ENCODE measurements around the gene THAP2.
A peak's percentile ranks its signal among the peaks of the same experiment; 100 is the strongest.

The THAP2 gene

DNA sequence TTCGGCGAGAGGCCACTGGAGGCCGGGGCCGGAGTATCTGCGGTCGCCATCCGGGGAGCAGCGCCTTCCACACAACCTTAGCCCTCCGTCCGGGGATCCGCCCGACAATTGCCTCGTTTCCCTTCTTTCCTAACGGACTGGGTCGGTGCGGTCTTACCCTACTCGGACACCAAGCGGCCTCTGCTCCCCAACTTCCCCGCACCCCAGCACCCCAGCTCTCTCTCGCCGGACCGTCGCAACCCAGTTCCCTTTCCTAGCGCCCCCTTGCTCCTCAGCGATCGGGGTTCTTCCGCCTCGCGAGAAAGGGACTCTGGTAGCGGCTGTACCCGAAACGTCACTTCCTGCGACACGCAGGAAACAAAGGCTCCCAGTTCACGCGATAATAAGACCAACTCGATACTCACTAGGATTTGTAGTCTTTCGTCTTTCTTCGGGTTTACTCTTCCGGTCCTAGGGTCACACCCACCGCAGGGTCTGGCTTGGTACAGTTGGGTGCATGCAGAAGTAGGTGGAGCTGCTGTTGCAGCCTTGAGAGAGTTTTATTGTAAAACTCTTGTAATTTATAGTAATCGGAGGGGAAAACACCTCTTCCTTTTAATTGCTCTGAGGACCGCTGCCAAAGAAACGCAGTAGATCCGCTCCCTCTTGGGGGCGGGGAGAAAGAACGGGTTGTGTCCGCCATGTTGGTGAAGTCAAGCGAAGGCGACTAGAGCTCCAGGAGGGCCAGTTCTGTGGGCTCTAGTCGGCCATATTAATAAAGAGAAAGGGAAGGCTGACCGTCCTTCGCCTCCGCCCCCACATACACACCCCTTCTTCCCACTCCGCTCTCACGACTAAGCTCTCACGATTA lies at the start of gene THAP2, which contains the start of gene ZFC3H1:
THAP2 (plus strand) TSS at position 741 of the 850 bp plus-strand sequence. CDS start 209 bp downstream, outside the sequence.
ZFC3H1 (minus strand) TSS at position 288 of the 850 bp plus-strand sequence; CDS start at position 50, 238 bp downstream.
- DNase-seq (ENCODE audit: low read depth in 2 of 2): peak; percentile 66 to 79

DNA sequence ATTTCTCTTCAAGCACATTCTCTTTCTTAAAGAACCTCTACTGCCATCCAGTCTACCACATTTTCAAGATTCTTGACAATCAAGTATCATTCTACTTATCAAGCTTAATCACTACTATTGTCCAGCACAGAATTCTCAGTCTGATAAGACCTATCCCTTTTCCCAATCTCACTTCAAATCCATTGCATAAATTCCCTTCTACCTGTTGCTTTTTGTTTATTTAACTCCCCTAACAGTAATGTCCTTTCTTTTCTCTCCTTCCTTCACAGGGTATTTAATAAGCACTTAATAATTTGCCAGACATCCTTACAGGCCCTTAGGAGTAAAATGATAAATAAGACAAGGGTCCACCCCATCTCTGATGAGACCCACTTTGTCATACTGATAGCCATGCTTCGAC lies 42.2 kb upstream of the THAP2 start:
- DNase-seq (ENCODE audit: low read depth in 2 of 2): no peak

DNA sequence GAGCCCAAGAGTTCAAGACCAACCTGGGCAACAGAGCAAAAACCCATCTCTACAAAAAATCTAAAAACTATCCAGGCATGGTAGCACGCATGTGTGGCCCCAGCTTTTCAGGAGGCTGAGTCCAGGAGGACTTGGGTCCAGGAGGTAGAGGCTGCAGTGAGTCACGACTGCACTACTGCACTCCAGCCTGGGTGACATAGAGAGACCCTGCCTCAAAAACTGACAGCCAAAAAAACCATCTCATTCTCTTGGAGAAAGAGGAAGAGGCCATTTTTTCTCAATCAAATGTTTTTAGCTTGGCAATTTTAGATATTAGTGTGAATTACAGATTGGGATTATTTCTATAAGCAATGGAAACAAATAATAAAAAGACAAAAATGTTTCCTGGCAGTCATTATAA lies 38.6 kb upstream of the THAP2 start:
- DNase-seq (ENCODE audit: low read depth in 2 of 2): no peak

DNA sequence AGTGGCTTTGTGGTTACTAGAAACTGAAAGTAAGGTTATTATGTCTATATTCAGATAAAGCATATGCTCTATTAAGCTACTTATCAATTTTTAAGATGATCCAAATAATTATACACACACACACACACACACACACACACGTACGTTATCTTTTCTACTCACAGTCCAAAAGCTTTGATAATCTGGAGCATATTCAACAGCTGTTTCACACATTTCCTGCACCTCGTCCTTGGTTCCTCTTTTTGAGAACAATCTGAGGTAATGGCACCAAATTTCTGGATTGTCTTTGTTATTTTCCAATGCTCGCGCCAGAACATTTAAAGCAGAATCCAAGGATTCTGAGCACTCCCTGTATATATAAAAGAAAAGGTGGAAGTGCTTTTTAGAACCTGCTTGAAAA lies 38.0 kb upstream of the THAP2 start:
- DNase-seq (ENCODE audit: low read depth in 2 of 2): no peak

DNA sequence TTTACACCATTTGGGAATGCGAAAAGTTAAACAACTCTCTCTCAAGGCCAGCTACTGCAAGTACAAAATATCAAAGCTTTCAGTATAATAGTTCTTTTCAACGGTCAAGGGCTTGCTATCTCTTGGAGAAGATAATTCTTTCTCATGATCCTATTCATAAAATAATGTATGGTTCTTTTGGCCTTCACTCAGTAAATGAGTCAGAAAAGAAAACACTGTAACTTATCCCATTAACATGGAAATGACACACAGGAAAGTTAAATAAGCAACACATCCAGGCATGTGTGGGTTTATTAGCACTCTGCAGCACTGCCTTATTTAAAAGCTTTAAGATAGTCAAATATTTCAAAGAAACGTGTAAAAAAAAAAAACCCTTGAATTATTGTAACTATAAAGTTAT lies 37.3 kb upstream of the THAP2 start:
- DNase-seq (ENCODE audit: low read depth in 2 of 2): no peak

DNA sequence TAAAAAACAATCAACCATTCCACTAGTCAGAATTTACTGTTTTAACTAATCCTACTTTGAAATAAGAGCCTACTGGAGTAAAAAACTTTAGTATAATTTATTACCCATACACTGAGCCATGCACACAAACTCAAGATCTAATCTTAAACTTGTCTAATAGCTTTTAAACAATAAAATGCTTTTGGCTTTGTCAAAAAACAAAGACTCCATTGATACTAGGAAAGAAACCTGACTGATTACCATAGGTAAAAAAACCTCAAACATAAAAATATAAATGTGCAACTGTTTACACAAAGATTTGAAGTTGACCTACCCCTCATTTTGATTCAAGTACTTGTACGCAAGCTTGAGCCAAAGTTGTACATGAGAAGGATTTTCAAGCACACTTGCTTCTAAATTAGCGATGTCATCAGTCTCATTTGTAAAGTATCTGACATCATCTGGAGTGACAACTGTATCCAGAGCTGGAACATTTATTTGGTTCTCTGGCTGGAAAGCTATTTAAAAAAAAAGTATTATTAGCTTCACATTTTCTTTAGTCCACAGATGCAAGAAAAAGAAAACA lies 36.6 kb upstream of the THAP2 start:
- DNase-seq (ENCODE audit: low read depth in 2 of 2): no peak

DNA sequence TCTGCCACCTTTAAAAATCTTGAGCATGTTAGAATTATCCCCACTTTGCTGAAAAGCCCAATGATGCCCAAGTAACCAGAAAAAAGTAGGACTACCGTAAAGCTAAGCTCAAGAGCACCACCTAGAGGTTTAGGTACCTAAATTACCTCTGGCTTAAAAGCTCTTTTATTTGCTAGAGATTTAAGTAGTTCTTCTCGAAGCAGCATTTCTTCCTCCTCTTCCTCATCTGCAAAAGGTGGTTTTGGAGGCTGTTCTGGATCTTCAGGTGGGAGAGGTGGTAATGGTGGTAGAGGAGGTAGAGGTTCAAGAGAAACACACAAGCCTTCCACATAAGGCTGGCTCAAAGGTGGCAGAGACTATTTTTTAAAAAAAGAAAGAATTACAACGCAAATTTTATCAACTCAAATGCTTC lies 27.4 kb upstream of the THAP2 start:
- no peak for DNase-seq (ENCODE audit: low read depth in 2 of 2)

DNA sequence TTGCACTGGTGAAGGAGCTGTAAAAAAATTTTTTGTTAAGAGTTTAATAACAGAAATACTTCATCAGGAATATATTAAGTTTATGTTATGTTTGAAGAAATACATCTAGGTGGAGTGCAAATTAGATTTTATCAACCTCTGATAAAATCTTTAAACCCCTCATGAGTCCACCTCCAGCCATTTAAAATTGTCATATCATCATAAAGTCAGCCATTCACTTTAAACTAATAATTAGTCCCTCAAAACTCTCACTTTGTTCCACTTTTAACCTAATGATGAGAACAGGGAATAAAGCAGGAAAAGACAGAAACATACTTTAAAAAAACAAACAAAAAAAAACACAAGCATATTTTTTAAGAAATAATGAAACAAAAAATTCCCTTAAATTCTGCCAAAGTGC lies 25.6 kb upstream of the THAP2 start:
- no peak for DNase-seq (ENCODE audit: low read depth in 2 of 2)

DNA sequence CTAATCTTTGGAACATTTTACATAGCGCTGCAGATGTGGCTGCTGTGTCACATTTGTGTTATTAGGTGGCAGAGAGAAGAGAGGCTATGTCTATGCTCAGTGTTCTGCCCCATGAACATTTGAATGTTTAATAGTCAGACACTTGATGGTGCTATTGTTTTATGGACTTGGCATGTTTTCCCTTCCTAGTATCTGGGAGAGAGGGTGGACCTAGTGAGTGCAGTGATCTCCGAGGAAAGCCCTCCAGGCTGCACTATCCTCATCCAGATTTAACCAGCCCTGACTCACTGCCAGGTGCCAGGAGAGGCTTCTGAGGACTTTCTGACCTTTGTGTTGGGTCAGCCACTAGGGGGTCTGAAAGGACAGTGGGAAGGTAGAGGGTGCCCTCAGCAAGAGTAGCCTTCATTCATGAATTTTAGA lies 24.8 kb upstream of the THAP2 start:
- DNase-seq (ENCODE audit: low read depth in 2 of 2): no peak

DNA sequence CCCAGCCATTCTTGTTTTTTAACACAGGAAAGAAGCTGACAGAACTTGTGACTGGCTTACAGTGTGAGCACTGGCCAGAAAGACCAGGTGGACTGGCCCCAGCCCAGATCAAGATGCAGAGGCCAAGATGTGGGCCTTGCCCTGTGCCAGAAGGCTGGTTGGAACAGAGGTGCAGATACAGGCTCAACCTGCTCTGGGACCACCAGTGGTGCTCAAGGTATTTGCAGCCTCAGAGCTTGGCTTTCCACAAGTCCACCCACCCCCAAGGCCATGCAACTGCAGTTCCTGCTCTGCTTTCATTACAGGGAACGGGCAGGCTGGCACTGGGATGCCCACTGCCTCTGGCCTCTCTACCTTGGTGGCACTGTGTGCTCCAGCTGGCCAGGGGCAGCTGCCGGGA lies 23.8 kb upstream of the THAP2 start:
- DNase-seq (ENCODE audit: low read depth in 2 of 2): no peak

DNA sequence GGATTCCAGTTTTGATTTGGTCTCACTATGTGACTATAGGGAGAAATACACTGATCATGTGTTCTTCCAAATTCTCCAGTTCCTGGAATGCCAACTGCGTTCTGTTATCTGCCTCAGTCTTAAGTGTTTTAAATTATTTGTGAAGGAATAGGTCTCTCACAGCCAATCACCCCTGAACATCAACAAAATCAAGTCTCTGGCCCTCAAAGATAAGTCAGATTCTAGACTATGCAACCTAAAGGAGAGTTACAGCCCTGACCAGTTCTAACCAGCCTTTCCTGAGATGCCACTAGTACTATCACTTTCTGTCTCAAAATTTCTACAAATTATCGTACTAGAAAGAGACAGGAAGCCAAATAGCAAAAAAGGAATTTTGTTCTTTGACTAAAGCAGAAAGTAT lies 22.7 kb upstream of the THAP2 start:
- no peak for DNase-seq (ENCODE audit: low read depth in 2 of 2)

DNA sequence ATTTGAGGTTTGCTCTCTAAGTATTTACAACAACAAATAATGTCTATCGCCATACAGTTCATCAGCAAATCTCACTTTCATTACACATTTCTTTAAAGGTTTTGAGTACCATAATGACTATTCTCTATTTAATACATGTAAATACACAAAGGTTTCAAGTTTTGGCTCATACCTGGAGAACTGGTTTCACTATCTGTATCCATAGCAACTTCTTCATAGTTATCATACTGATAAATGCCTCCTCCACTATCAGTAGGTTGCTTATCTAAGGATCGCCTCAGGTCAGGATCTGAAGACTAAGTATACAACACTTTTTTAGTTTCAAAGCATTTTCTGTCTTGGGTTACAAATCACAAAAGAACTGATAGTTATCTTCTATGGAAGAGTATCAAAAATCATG lies 21.8 kb upstream of the THAP2 start:
- DNase-seq (ENCODE audit: low read depth in 2 of 2): no peak

DNA sequence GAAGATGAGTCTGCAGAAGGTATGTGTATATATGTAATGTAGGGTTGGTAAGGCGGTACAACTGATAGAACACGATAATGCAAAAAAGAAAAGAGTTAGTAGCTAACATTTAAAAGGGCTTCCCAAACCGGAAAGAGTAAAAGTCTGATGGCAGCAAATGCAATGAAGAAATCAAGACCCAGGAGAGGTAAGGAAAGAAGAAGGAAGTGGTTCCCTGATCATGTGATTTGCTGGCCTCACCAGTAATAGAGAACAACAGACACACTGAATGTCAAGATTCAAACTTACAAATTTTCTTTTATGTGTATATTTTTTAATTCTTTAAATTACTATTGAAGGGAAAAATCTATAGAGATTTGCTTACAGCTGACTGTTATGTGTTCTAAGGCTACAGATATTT lies 18.8 kb upstream of the THAP2 start:
- DNase-seq (ENCODE audit: low read depth in 2 of 2): no peak

DNA sequence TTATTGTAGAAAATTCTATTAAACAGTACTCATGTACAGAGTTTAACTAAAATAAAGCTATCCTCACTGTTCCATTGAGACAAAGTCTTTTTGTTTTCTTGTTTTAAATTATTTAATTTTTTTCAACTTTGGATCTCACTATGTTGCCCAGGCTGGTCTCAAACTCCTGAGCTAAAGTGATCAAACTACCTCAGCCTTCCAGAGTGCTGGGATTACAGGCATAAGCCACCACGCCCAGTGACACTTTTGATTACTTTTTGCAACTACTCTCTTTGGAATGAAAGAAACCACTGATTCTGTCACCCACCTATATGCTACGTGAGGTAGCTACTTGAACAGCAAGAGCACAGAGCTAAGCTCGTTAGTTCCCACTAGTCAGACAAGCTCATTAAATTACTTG lies 17.6 kb upstream of the THAP2 start:
- no peak for DNase-seq (ENCODE audit: low read depth in 2 of 2)

DNA sequence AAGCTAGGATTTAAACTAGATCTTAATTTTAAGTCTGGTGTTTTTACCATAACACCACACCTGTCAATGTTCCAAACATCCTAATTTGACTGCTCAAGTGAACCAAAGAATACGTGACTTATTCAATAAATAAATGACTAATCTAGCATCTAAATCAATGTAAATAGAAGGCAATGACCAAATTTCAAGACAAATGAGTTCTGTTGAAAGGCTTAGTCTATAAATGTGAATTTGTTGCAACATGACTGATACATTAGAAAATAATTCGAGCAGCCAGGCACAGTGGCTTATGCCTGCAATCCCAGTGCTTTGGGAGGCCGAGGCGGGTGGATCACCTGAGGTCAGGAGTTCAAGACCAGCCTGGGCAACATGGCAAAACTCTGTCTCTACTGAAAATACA lies 15.6 kb upstream of the THAP2 start:
- no peak for DNase-seq (ENCODE audit: low read depth in 2 of 2)

DNA sequence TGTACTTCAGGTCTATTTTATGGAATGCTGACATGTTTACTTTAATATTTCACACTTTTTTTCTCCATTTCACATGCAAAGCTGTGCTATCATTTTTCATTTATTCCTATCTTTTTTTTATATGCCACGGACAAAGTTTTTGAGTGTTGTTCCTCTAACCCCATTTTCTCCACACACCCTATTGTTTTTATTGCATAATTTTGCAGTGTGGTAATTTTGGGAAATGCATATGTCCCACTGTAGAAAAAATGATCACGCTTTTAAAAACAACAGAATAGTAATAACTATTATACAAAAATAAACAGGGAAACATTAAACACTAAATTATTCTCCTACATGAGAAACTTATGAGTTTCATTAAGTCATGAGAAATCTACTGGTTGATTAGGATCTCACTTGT lies 14.7 kb upstream of the THAP2 start:
- DNase-seq (ENCODE audit: low read depth in 2 of 2): no peak

DNA sequence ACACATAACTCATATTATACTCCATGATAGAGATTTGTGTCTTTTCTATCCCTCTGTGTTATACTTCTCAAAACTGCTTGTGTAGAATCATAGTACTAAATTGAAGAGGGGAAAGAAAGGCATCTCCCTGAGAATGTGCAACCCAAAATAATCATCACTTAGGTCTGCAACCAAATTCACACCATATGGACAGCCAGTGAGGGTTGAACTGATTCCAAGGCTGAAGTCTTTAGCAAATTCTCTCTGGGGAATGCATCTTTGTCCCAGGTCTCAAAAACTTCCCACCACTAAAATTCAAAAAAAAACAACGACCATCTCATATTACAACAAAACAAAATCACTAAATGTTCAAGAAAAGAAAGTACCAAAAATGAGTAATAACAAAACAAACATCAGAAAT lies 11.4 kb upstream of the THAP2 start:
- DNase-seq (ENCODE audit: low read depth in 2 of 2): no peak

DNA sequence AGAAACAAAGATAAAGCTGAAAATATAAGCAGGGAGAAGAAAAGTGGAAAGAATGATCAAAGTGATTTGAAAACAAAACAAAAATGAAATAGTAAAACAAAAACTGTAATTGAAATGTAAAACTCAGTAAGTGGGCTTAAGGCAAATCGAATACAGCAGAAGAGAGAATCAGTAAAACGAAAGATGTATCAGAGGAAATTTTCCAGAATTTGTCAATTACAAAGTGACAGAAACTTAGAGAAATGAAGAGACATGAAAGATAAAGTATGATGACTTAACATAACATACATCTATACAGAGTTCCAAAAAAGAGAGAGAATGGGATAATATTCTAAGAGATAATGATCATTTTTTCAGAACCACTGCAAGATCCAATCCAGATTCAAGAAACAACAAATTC lies 11.0 kb upstream of the THAP2 start:
- no peak for DNase-seq (ENCODE audit: low read depth in 2 of 2)

DNA sequence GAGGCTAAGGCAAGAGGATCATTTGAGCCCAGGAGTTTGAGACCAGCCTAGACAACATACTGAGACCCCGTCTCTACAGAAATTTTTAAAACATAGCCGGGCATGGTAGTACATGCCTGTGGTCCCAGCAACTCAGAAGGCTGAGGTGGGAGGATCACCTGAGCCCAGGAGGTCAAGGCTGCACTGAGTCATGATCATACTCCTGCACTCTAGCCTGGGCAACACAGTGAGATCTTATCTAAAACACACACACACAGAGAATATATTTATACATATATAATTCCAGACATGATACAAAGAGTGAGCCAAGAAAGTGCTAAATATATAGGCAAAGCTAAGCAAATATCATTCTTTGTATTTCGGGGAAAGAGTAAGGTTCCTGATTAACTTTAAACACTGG lies 9.9 kb upstream of the THAP2 start:
- no peak for DNase-seq (ENCODE audit: low read depth in 2 of 2)

DNA sequence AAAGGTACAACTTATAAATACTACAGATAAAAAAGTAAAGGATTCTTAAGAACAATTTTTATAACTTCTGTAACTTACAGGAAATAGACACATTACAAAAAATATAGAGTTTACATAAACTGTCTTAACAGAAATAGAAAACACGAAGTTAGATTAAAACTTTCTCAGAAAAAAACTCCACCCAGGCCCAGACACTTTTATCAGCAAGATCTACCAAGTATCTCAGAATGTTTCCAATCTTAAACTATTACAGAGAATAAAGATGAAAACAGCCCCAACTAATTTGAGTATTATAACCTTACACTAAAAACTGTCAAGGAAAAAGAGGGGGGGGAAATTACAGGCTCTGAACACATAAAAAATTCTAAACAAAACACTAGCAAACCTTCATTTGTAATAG lies 8.6 kb upstream of the THAP2 start:
- DNase-seq (ENCODE audit: low read depth in 2 of 2): no peak

DNA sequence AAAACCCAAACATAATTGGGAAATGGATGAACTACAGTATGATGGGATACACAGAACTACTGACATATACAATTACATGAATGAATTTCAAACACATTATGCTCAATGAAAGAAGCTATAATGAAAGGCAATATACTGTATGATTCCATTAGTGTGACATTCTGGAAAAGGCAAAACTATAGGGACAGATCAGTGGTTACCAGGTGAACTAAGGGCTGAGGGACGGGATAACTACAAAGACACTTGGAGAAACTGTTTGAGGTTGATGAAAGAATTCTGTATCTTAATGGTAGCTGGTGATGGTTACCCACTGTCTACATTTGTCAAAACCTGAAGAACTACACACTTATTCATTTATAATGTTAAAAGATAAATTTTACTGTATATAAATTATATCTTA lies 8.2 kb upstream of the THAP2 start:
- DNase-seq (ENCODE audit: low read depth in 2 of 2): no peak

DNA sequence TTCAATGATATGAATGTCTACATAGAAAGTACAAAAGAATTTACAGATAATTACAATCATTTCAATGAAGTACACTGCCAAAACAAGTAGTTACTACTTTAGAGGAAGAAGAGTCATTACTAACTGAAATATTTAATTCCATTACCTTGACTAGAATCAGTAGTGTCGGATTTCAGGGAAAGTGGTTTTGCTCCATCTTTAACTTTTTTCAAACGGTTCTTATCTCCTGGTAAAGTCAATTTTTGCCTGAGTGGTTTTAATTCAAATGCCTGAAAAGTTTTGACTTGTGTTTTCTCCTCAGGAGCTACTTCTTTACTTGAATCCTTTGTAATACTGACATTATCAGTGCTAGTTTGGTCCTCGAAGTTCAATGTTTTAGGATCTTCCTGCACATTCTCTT lies 7.4 kb upstream of the THAP2 start:
- DNase-seq (ENCODE audit: low read depth in 2 of 2): no peak

DNA sequence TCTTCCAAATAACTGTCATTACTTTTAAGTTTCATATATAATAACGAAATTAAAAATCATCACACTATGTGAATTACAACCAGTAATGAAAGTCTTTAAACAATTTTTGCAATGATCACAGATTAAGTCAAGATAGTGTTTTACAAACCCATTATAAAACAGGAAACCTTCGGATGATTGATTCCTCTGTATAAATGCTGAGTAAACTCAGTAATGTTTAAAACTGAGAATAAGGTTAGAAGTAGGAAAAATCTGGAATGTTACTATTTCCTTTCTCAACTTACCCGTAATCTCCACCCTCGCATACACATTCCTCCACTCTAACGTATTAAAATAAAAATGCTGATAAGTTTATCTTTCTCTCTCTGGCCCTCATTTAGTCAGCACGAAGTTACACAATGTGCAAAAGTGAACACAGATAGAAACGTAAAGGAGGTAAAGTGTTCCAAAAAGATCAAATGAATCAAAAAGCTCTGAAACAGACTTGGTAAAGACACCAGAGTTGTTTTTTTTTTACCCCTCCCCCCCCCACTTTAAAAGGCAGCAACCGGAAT lies 2.0 kb upstream of the THAP2 start:
- no peak for DNase-seq (ENCODE audit: low read depth in 2 of 2)
